Panc1 (cell line): Measurements from ENCODE around the gene UAP1. TPM values are rescaled to one million over a fixed set of nuclear protein-coding genes. Genes with fewer than 3 reads are reported as not detected.

Experiments
- ATAC-seq: fragments of 200-7000 bp; cut with Tn5 transposase; 2 replicates; pipeline ENCODE4 v1.9.1; 2020; ENCODE audit warnings: mild to moderate bottlenecking, moderate library complexity
- BruUV-seq: library from RNA; stranded (reverse); fragments of 400-500 nt; replicated peaks from 2 replicates; lab custom pipeline; 2021; lab: Mats Ljungman, UMichigan
- CTCF ChIA-PET: fragments of 300-600 bp; sonication (Branson Sonifier 250); formaldehyde crosslinking; loops from one replicate; lab custom pipeline; 2022; ENCODE audit warnings: antibody characterized with exemption; lab: Charles Lee
- POLR2A ChIA-PET: fragments of 300-600 bp; sonication (Branson Sonifier 250); formaldehyde crosslinking; loops from one replicate; lab custom pipeline; 2022; ENCODE audit warnings: antibody characterized with exemption; lab: Charles Lee
- DNase-seq: peaks from one replicate; pipeline ENCODE4 v3.0.0-alpha.2; 2010; ENCODE audit warnings: low read depth, low spot score
- H3K27ac ChIP-seq: 2 replicates; pipeline ENCODE4 v1.5.1; 2011; ENCODE audit warnings: mild to moderate bottlenecking, low read length, inconsistent platforms
- H3K27me3 ChIP-seq: fragments of 200-500 bp; sonication (Bioruptor generic); 2 replicates; pipeline ENCODE4 v1.6.0; 2014; ENCODE audit warnings: low read length, inconsistent platforms; ENCODE audit not compliant: control insufficient read depth, insufficient read depth
- H3K36me3 ChIP-seq: fragments of 200-500 bp; sonication (Bioruptor generic); 2 replicates; pipeline ENCODE4 v1.5.1; 2014; ENCODE audit warnings: inconsistent platforms, mild to moderate bottlenecking, low read length, moderate library complexity; ENCODE audit not compliant: control insufficient read depth, insufficient read depth
- H3K4me1 ChIP-seq: 2 replicates; pipeline ENCODE4 v1.5.1; 2011; ENCODE audit warnings: inconsistent platforms, mild to moderate bottlenecking, low read length, moderate library complexity; ENCODE audit not compliant: control insufficient read depth, insufficient read depth
- H3K4me3 ChIP-seq, 2 experiments: 2 replicates each; pipeline ENCODE4 v1.5.1; 2011 to 2012; ENCODE audit warnings: low read depth in 2 of 2, low read length in 2 of 2, mild to moderate bottlenecking in 2 of 2, inconsistent platforms in 1 of 2, moderate library complexity in 1 of 2
- H3K9me3 ChIP-seq: fragments of 200-500 bp; sonication (Bioruptor generic); 2 replicates; pipeline ENCODE4 v1.5.1; 2014; ENCODE audit warnings: low read depth, mild to moderate bottlenecking, inconsistent platforms, low read length, moderate library complexity; ENCODE audit not compliant: control insufficient read depth, insufficient read depth
- POLR2AphosphoS5 ChIP-seq: IDR thresholded peaks from 2 replicates; pipeline ENCODE4 v1.6.1; 2012; ENCODE audit warnings: mild to moderate bottlenecking, low read depth, low read length, moderate library complexity
- REST ChIP-seq, 2 experiments: IDR thresholded peaks; 2 replicates each; pipeline ENCODE4 v1.6.1; 2011 to 2012; ENCODE audit warnings: low read depth in 2 of 2, control low read depth in 1 of 2, low read length in 1 of 2, mild to moderate bottlenecking in 1 of 2, moderate library complexity in 1 of 2; ENCODE audit not compliant: insufficient read depth in 1 of 2
- SIN3A ChIP-seq: IDR thresholded peaks from 2 replicates; pipeline ENCODE4 v1.6.1; 2012; ENCODE audit warnings: low read depth, mild to moderate bottlenecking, low read length, moderate library complexity, borderline replicate concordance; ENCODE audit not compliant: insufficient read depth
- TCF7L2 ChIP-seq: IDR thresholded peaks from 2 replicates; pipeline ENCODE4 v1.6.1; 2011; ENCODE audit warnings: mild to moderate bottlenecking, low read depth, low read length, inconsistent platforms
- in situ Hi-C: cut with HindIII; loops from 2 replicates; pipeline ENCODE4 v1.10.0; 2016; ENCODE audit warnings: low sequenced_read_pairs, low pct_unique_long_range_greater_than_20kb
- intact Hi-C: fragments of 100-400 bp; cut with micrococcal nuclease; formaldehyde crosslinking; loops from one replicate; pipeline ENCODE4 v1.10.0; 2022; ENCODE audit not compliant: unreplicated experiment
- total RNA-seq: library from RNA; stranded (reverse); gene quantifications from one replicate; pipeline ENCODE4 v1.2.1, GENCODE V29; 2021; ENCODE audit not compliant: unreplicated experiment
- TF ChIP-seq, protein P1 (sequence below): fragments of 450-650 bp; IDR thresholded peaks from 2 replicates; pipeline ENCODE4 v1.5.1; 2017; ENCODE audit warnings: mild to moderate bottlenecking

UAP1 gene
- total RNA-seq, 1 experiment from 2014 or later = 97.7 TPM

- Histone ChIP-seq H3K9me3 (no peaks in the 10 kb centered on the region), H3K4me3 (no peak overlapping the region), H3K36me3 (no peaks in the 10 kb centered on the region), H3K4me1 (no peaks in the 10 kb centered on the region), H3K27ac (no peak overlapping the region), H3K27me3 (no peaks in the 10 kb centered on the region)
- intact Hi-C loops = no loop called here
- BruUV-seq = no TSS peak
- in situ Hi-C loops = no loop called here
- ChIA-PET POLR2A (interaction anchor here (0.7 kb wide), 1 partner anchor 7 kb away, joined by 7 read pairs; no protein-coding TSS in a partner anchor), CTCF (no interaction called here)
- no peak for ATAC-seq
- DNase-seq = no peak
- TF ChIP-seq, protein P1, sequence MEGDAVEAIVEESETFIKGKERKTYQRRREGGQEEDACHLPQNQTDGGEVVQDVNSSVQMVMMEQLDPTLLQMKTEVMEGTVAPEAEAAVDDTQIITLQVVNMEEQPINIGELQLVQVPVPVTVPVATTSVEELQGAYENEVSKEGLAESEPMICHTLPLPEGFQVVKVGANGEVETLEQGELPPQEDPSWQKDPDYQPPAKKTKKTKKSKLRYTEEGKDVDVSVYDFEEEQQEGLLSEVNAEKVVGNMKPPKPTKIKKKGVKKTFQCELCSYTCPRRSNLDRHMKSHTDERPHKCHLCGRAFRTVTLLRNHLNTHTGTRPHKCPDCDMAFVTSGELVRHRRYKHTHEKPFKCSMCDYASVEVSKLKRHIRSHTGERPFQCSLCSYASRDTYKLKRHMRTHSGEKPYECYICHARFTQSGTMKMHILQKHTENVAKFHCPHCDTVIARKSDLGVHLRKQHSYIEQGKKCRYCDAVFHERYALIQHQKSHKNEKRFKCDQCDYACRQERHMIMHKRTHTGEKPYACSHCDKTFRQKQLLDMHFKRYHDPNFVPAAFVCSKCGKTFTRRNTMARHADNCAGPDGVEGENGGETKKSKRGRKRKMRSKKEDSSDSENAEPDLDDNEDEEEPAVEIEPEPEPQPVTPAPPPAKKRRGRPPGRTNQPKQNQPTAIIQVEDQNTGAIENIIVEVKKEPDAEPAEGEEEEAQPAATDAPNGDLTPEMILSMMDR = no peak
- no peak for TF ChIP-seq TCF7L2
- no peak for TF ChIP-seq SIN3A
- TF ChIP-seq POLR2AphosphoS5 = no peak
- TF ChIP-seq REST (IDR thresholded peaks at IDR 0.05; ENCODE audit: insufficient read depth in 1 of 2, low read depth in 2 of 2, low read length in 1 of 2) = no peak
Measured at GRCh38 chr1:162551969-162552683, 9.4 kb upstream of the UAP1 start.

GRCh38 chr1:162552684-162553252 is 8.8 kb upstream of the UAP1 start:
- CTCF ChIA-PET = no interaction called here
- DNase-seq (no peak), ATAC-seq (no peak)
- BruUV-seq = no TSS peak
- POLR2A ChIA-PET = no interaction called here
- intact Hi-C loops = no loop called here
- H3K4me3 ChIP-seq = no peak overlapping the region
- in situ Hi-C loops = no loop called here
- H3K27me3 ChIP-seq = no peaks in the 10 kb centered on the region
- H3K36me3 ChIP-seq = no peaks in the 10 kb centered on the region
- no peaks in the 10 kb centered on the region for H3K9me3 ChIP-seq
- TF ChIP-seq TCF7L2 (no peak), SIN3A (no peak)
- no peaks in the 10 kb centered on the region for H3K4me1 ChIP-seq
- no peak overlapping the region for H3K27ac ChIP-seq

DNA sequence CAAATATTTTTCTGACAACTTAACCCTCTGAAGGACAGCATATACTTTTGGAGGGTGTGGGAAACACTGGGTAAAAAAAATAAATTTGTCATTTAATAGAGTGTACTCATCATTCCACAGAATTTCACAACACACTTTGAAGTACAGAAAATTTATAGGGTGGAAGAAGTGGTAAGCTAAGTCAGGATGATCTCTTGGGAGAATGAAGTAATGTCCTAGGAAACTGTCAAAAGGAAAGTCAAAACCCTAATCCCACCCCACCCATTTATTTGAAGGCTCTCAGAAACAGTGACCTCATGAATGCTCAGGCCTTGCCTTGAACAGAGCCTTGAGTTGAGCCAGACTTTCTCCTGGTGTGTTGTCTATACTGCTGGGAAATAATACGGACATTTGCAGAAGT is 7.3 kb upstream of the UAP1 start:
- ChIA-PET CTCF (no interaction called here), POLR2A (no interaction called here)
- no peak overlapping the region for H3K4me3 ChIP-seq
- no peaks in the 10 kb centered on the region for H3K27me3 ChIP-seq
- H3K4me1 ChIP-seq = no peaks in the 10 kb centered on the region
- DNase-seq = no peak
- no peak overlapping the region for H3K27ac ChIP-seq
- no TSS peak for BruUV-seq
- in situ Hi-C loops (no loop called here), intact Hi-C loops (no loop called here)
- no peak for TF ChIP-seq REST (IDR thresholded peaks at IDR 0.05; ENCODE audit: insufficient read depth in 1 of 2, low read depth in 2 of 2, low read length in 1 of 2)
- no peaks in the 10 kb centered on the region for H3K9me3 ChIP-seq
- peak; percentile 35; the same call in 1 of the 2 replicates for ATAC-seq
- no peaks in the 10 kb centered on the region for H3K36me3 ChIP-seq
